ENCODE data around the gene DNAI2. TPM values are rescaled to one million over a fixed set of nuclear protein-coding genes. Genes with fewer than 3 reads are reported as not detected.

DNAI2 gene
- total and polyA plus RNA-seq, 7 experiments from 2014 or later, result 0.15 to 1.8 (median 0.88) TPM; not detected in 1

DNA sequence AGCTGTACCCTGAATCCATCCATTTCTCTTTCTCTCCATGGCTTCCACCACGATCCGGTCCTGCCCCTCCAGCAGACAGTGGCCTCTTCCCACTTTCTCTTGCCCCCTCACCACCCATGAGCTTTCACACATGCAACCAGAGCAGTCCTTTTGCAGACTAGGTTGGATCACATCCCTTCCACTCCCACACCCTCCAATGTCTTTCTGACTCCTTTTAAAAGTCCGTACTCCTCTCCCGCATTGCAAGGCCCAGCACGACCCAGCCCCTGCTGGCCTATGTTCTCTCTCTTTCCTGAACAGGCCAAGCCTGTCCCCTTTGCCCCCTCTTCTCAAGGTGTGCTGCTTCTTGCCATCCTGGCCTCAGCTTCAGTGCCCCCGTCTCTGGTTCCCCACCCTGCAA, 22.5 kb upstream of the DNAI2 start:
- no peaks in the 10 kb centered on the region for H3K27me3 ChIP-seq (ENCODE audit: control insufficient read depth in 2 of 2, insufficient read depth in 2 of 2, low read length in 2 of 2)
- H3K4me1 Mint-ChIP-seq, result peaks cover 0 to 3% (median 0%) of the 10 kb centered on the region in 7 donors
- no peaks in the 10 kb centered on the region for H3K9me3 ChIP-seq (ENCODE audit: control insufficient read depth in 2 of 3, low read length in 3 of 3)
- no peaks in the 10 kb centered on the region for H3K9me3 Mint-ChIP-seq
- ChIA-PET POLR2A (no interaction called here), CTCF (interaction anchor here (0.6 kb wide), 1 partner anchor 857 kb away, joined by 4 read pairs; no protein-coding TSS in a partner anchor)
- H3K27ac Mint-ChIP-seq, result peak overlapping the region in 2 of 9 donors; percentile 9 to 29
- no peak overlapping the region for H3K4me3 Mint-ChIP-seq
- no peak overlapping the region for H3K27ac ChIP-seq (ENCODE audit: low read depth, low read length)
- ATAC-seq (no peak), DNase-seq (no peak)
- no peaks in the 10 kb centered on the region for H3K27me3 Mint-ChIP-seq
- peaks cover 0 to 6% (median under 1%) of the 10 kb centered on the region in 5 donors for H3K36me3 Mint-ChIP-seq
- H3K36me3 ChIP-seq (ENCODE audit: control insufficient read depth in 2 of 3, insufficient read depth in 3 of 3, low read length in 3 of 3), result no peaks in the 10 kb centered on the region
- H3K4me3 ChIP-seq (ENCODE audit: low read length), result no peak overlapping the region
- no peaks in the 10 kb centered on the region for H3K4me1 ChIP-seq (ENCODE audit: control insufficient read depth in 2 of 2, insufficient read depth in 2 of 2, low read length in 2 of 2)
- intact Hi-C loops (cut with micrococcal nuclease), result no loop called here

DNA sequence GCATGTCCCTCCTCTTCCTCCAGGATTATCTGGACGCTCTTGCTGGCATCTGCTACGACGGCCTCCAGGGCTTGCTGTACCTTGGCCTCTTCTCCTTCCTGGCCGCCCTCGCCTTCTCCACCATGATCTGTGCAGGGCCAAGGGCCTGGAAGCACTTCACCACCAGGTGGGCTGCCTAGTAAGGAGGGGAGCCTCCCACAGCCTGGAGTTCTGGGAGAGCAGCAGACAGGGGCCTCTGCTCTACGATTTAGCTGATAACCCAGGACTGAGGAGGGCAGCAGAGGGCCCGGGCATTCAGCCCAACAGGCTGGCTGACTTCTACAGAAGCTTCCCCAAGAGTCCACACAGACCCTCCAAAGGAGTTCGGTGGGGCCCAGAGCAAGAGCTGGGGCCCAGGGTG, 21.8 kb upstream of the DNAI2 start:
- H3K27me3 Mint-ChIP-seq, result no peaks in the 10 kb centered on the region
- H3K36me3 Mint-ChIP-seq, result peaks cover 0 to 6% (median 0%) of the 10 kb centered on the region in 5 donors
- intact Hi-C loops (cut with micrococcal nuclease), result no loop called here
- no peak overlapping the region for H3K27ac Mint-ChIP-seq
- POLR2A ChIA-PET, result no interaction called here
- no peak for DNase-seq
- no peak overlapping the region for H3K4me3 Mint-ChIP-seq
- Histone ChIP-seq H3K9me3 (ENCODE audit: control insufficient read depth in 2 of 3, low read length in 3 of 3) (no peaks in the 10 kb centered on the region), H3K4me1 (ENCODE audit: control insufficient read depth in 2 of 2, insufficient read depth in 2 of 2, low read length in 2 of 2) (no peaks in the 10 kb centered on the region), H3K36me3 (ENCODE audit: control insufficient read depth in 2 of 3, insufficient read depth in 3 of 3, low read length in 3 of 3) (no peaks in the 10 kb centered on the region), H3K4me3 (ENCODE audit: low read length) (no peak overlapping the region), H3K27me3 (ENCODE audit: control insufficient read depth in 2 of 2, insufficient read depth in 2 of 2, low read length in 2 of 2) (no peaks in the 10 kb centered on the region), H3K27ac (ENCODE audit: low read depth, low read length) (no peak overlapping the region)
- H3K9me3 Mint-ChIP-seq, result no peaks in the 10 kb centered on the region
- H3K4me1 Mint-ChIP-seq, result peaks cover 0 to 3% (median 0%) of the 10 kb centered on the region in 7 donors
- CTCF ChIA-PET, result interaction anchor here (0.6 kb wide), 1 partner anchor 858 kb away, joined by 4 read pairs; no protein-coding TSS in a partner anchor
- no peak for ATAC-seq

DNA sequence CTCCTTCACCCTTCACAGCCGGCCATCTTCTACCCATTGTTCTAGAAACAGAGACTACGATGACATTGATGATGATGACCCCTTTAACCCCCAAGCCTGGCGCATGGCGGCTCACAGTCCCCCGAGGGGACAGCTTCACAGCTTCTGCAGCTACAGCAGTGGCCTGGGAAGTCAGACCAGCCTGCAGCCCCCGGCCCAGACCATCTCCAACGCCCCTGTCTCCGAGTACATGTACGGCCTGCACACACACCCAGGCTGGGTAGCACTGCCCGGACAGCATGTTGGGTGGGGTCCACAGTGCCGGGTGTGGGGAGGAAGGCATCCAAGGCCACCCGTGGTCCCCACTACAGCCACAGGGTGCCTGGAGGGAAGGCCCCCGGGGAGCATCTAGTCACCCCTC, 21.0 kb upstream of the DNAI2 start:
- Histone ChIP-seq H3K4me3 (ENCODE audit: low read length) (no peak overlapping the region), H3K36me3 (ENCODE audit: control insufficient read depth in 2 of 3, insufficient read depth in 3 of 3, low read length in 3 of 3) (no peaks in the 10 kb centered on the region), H3K27ac (ENCODE audit: low read depth, low read length) (no peak overlapping the region), H3K4me1 (ENCODE audit: control insufficient read depth in 2 of 2, insufficient read depth in 2 of 2, low read length in 2 of 2) (no peaks in the 10 kb centered on the region), H3K9me3 (ENCODE audit: control insufficient read depth in 2 of 3, low read length in 3 of 3) (no peaks in the 10 kb centered on the region), H3K27me3 (ENCODE audit: control insufficient read depth in 2 of 2, insufficient read depth in 2 of 2, low read length in 2 of 2) (no peaks in the 10 kb centered on the region)
- Mint-ChIP-seq H3K9me3 (no peaks in the 10 kb centered on the region), H3K27ac (no peak overlapping the region), H3K4me1 (peaks cover 0 to 3% (median 0%) of the 10 kb centered on the region in 7 donors), H3K36me3 (peaks cover 0 to 6% (median 0%) of the 10 kb centered on the region in 5 donors), H3K4me3 (no peak overlapping the region), H3K27me3 (no peaks in the 10 kb centered on the region)
- intact Hi-C loops (cut with micrococcal nuclease), result no loop called here
- CTCF ChIA-PET, result no interaction called here
- ATAC-seq, result no peak
- POLR2A ChIA-PET, result no interaction called here
- DNase-seq, result no peak

DNA sequence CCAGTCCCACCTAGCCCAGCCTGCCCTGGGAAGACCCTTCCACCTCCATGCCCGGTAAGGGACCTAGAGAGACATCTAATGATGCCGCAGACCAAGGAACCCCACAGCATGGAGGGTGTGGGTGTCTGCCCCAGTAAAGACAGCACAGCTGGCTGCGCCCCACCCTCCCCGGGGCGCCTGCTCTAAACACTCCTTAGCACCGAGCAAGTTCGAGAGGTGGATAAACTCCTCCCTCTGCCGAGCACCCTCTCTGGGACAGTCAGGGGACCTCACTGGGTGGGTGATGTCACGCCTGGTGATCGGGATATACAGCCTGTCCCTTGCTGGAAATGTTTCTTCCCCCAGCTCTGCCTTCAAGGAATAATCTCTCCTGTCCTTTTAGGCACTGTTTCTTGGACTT, 16.7 kb upstream of the DNAI2 start:
- ATAC-seq, result no peak
- ChIA-PET CTCF (no interaction called here), POLR2A (no interaction called here)

DNA sequence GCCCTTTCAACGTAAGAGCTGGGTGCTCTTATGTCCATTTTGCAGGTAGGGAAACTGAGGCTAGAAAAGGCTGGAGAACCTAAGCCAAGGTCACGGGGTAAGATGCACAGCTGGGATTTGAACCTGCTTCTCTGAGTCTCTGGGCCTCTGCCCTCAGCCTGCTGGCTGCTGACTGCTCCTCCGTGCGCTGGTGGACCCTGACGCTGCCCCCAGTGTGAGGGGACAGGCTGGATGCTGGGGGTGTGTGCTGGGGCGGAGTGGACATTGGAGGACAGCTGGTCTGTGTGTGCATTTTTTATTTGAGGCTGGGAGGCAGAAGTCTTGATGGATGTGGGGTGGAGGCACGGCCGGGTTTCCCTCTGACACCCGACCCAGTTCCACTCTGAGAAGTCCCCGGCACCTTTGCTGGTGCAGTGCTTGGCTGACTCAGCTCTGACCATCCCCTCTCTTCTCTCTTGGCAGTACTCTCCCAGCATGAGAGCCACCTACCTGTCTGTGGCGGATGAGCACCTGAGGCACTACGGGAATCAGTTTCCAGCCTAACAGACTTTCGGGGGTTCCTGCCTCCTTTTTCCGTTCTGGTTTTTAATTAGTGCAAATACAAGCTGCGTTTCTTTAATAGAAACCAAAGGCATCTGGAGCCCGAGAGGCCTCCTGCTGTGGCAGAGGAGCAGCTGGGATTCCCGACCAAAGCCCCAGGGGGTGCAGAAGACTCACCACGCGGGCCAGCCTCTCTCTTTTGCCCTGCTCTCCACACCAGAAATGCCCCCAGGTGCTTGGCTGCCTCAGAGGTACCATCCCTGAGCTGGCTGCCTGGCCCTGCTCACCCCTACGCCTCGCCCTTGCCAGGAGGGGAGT, 14.1 kb upstream of the DNAI2 start:
- intact Hi-C loops (cut with micrococcal nuclease), result loop anchor here in 1 of 2 donors (5.0 kb wide), 1 partner anchor 48 kb away; the partner anchor contains the start of gene TTYH2
- H3K4me1 Mint-ChIP-seq, result peaks cover 0 to 2% (median 0%) of the 10 kb centered on the region in 7 donors
- DNase-seq (no peak), ATAC-seq (no peak)
- no peaks in the 10 kb centered on the region for H3K9me3 Mint-ChIP-seq
- H3K27me3 Mint-ChIP-seq, result no peaks in the 10 kb centered on the region
- Histone ChIP-seq H3K9me3 (ENCODE audit: control insufficient read depth in 2 of 3, low read length in 3 of 3) (no peaks in the 10 kb centered on the region), H3K4me1 (ENCODE audit: control insufficient read depth in 2 of 2, insufficient read depth in 2 of 2, low read length in 2 of 2) (no peaks in the 10 kb centered on the region), H3K4me3 (ENCODE audit: low read length) (no peak overlapping the region), H3K27me3 (ENCODE audit: control insufficient read depth in 2 of 2, insufficient read depth in 2 of 2, low read length in 2 of 2) (no peaks in the 10 kb centered on the region), H3K36me3 (ENCODE audit: control insufficient read depth in 2 of 3, insufficient read depth in 3 of 3, low read length in 3 of 3) (no peaks in the 10 kb centered on the region), H3K27ac (ENCODE audit: low read depth, low read length) (no peak overlapping the region)
- H3K36me3 Mint-ChIP-seq, result no peaks in the 10 kb centered on the region
- H3K4me3 Mint-ChIP-seq, result no peak overlapping the region
- CTCF ChIA-PET, result no interaction called here
- POLR2A ChIA-PET, result no interaction called here
- no peak overlapping the region for H3K27ac Mint-ChIP-seq

More for the DNA sequence above, 16.7 kb upstream of the DNAI2 start:
- H3K36me3 Mint-ChIP-seq, result peaks cover 0 to 3% (median 0%) of the 10 kb centered on the region in 5 donors
- H3K4me1 Mint-ChIP-seq, result peaks cover 0 to 2% (median 0%) of the 10 kb centered on the region in 7 donors
- H3K4me3 ChIP-seq (ENCODE audit: low read length), result no peak overlapping the region
- H3K27ac ChIP-seq (ENCODE audit: low read depth, low read length), result no peak overlapping the region
- no peak overlapping the region for H3K4me3 Mint-ChIP-seq
- intact Hi-C loops (cut with micrococcal nuclease), result no loop called here
- H3K36me3 ChIP-seq (ENCODE audit: control insufficient read depth in 2 of 3, insufficient read depth in 3 of 3, low read length in 3 of 3), result no peaks in the 10 kb centered on the region
- no peaks in the 10 kb centered on the region for H3K9me3 ChIP-seq (ENCODE audit: control insufficient read depth in 2 of 3, low read length in 3 of 3)
- no peaks in the 10 kb centered on the region for H3K9me3 Mint-ChIP-seq
- no peak overlapping the region for H3K27ac Mint-ChIP-seq
- no peaks in the 10 kb centered on the region for H3K27me3 Mint-ChIP-seq
- H3K27me3 ChIP-seq (ENCODE audit: control insufficient read depth in 2 of 2, insufficient read depth in 2 of 2, low read length in 2 of 2), result no peaks in the 10 kb centered on the region
- no peak for DNase-seq
- no peaks in the 10 kb centered on the region for H3K4me1 ChIP-seq (ENCODE audit: control insufficient read depth in 2 of 2, insufficient read depth in 2 of 2, low read length in 2 of 2)

DNA sequence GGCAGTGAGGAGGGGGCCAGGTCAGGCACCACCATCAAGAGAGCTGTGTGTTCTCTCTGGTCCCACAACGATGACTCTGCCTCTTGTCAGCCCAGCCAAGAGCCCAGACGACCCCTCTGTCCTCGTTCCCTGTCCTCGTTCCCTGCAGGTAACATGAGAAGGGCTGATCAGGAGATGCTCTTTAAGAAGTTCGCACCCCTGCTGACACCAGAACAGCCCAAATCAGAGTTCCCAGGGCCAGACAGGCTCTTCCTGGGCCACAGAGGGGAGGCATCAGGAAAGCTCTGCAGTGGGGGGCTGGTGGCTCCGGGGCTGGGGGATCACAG, 13.5 kb upstream of the DNAI2 start:
- Histone ChIP-seq H3K36me3 (ENCODE audit: control insufficient read depth in 2 of 3, insufficient read depth in 3 of 3, low read length in 3 of 3) (no peaks in the 10 kb centered on the region), H3K27me3 (ENCODE audit: control insufficient read depth in 2 of 2, insufficient read depth in 2 of 2, low read length in 2 of 2) (no peaks in the 10 kb centered on the region), H3K27ac (ENCODE audit: low read depth, low read length) (no peak overlapping the region), H3K4me1 (ENCODE audit: control insufficient read depth in 2 of 2, insufficient read depth in 2 of 2, low read length in 2 of 2) (no peaks in the 10 kb centered on the region), H3K9me3 (ENCODE audit: control insufficient read depth in 2 of 3, low read length in 3 of 3) (no peaks in the 10 kb centered on the region), H3K4me3 (ENCODE audit: low read length) (no peak overlapping the region)
- CTCF ChIA-PET, result no interaction called here
- Mint-ChIP-seq H3K9me3 (no peaks in the 10 kb centered on the region), H3K4me3 (no peak overlapping the region), H3K4me1 (peaks cover 0 to 2% (median 0%) of the 10 kb centered on the region in 7 donors), H3K27ac (no peak overlapping the region), H3K27me3 (no peaks in the 10 kb centered on the region), H3K36me3 (no peaks in the 10 kb centered on the region)
- DNase-seq (no peak), ATAC-seq (no peak)
- intact Hi-C loops (cut with micrococcal nuclease), result loop anchor here in 1 of 2 donors (5.0 kb wide), 1 partner anchor 48 kb away; the partner anchor contains the start of gene TTYH2
- POLR2A ChIA-PET, result interaction anchor here (1.1 kb wide), 1 partner anchor 14 kb away, joined by 3 read pairs; no protein-coding TSS in a partner anchor
